Hepatocyte (in vitro differentiated cells): ENCODE measurements around the gene PCDHGA8. TPM values are rescaled to one million over a fixed set of nuclear protein-coding genes. Genes with fewer than 3 reads are reported as not detected.

Experiments
- DNase-seq: peaks from one replicate; pipeline ENCODE4 v3.0.0-alpha.2; 2016; ENCODE audit warnings: low spot score
- H2AFZ ChIP-seq: fragments of 200-600 bp; sonication (generic); 2 replicates; pipeline ENCODE4 v1.6.0; 2016; ENCODE audit warnings: antibody characterized with exemption, mild to moderate bottlenecking
- H3K27ac ChIP-seq: fragments of 200-600 bp; sonication (generic); 2 replicates; pipeline ENCODE4 v1.5.1; 2016; ENCODE audit warnings: mild to moderate bottlenecking
- H3K27me3 ChIP-seq: fragments of 200-600 bp; sonication (generic); 2 replicates; pipeline ENCODE4 v1.6.1; 2016
- H3K36me3 ChIP-seq: fragments of 200-600 bp; sonication (generic); replicated peaks from 2 replicates; pipeline ENCODE4 v1.5.1; 2016; ENCODE audit warnings: low read depth; ENCODE audit not compliant: insufficient read depth
- H3K4me1 ChIP-seq: fragments of 200-600 bp; sonication (generic); 2 replicates; pipeline ENCODE4 v1.5.1; 2016; ENCODE audit warnings: mild to moderate bottlenecking, moderate library complexity; ENCODE audit not compliant: insufficient read depth
- H3K4me2 ChIP-seq: fragments of 200-600 bp; sonication (generic); 2 replicates; pipeline ENCODE4 v1.6.0; 2016
- H3K4me3 ChIP-seq: fragments of 200-600 bp; sonication (generic); 2 replicates; pipeline ENCODE4 v1.5.1; 2016; ENCODE audit warnings: mild to moderate bottlenecking
- H3K79me2 ChIP-seq: fragments of 200-600 bp; sonication (generic); 2 replicates; pipeline ENCODE4 v1.6.0; 2017; ENCODE audit warnings: mild to moderate bottlenecking
- H3K9me2 ChIP-seq: fragments of 200-600 bp; sonication (generic); replicated peaks from 2 replicates; pipeline ENCODE4 v1.6.0; 2017; ENCODE audit warnings: mild to moderate bottlenecking; ENCODE audit not compliant: insufficient read depth
- H3K9me3 ChIP-seq: fragments of 200-600 bp; sonication (generic); 2 replicates; pipeline ENCODE4 v1.5.1; 2016; ENCODE audit warnings: low read depth, mild to moderate bottlenecking
- H4K20me1 ChIP-seq: fragments of 200-600 bp; sonication (generic); 2 replicates; pipeline ENCODE4 v1.6.0; 2016; ENCODE audit warnings: mild to moderate bottlenecking; ENCODE audit not compliant: insufficient read depth, poor library complexity, severe bottlenecking
- EZH2 ChIP-seq: fragments of 200-600 bp; sonication (generic); IDR thresholded peaks from 2 replicates; pipeline ENCODE4 v1.6.1; 2016; ENCODE audit warnings: antibody characterized with exemption, mild to moderate bottlenecking, borderline replicate concordance
- EZH2phosphoT487 ChIP-seq: fragments of 200-600 bp; sonication (generic); IDR thresholded peaks from one replicate; pipeline ENCODE4 v1.6.1; 2018; ENCODE audit warnings: antibody characterized with exemption, mild to moderate bottlenecking, low read depth, moderate library complexity; ENCODE audit not compliant: unreplicated experiment, severe bottlenecking
- WGBS: methylation state at CpG from one replicate; pipeline ENCODE4 v1.1.6; 2016; ENCODE audit warnings: low lambda C conversion rate; ENCODE audit errors: missing lambda C conversion rate; 5-methylcytosine and 5-hydroxymethylcytosine counted together
- polyA plus RNA-seq: library from polyadenylated mRNA; unstranded; fragments of >200 nt; fragmentation: Nextera tagmentation; extraction: Ambion mirVana; gene quantifications from 2 replicates; pipeline ENCODE4 v1.2.1, GENCODE V29; 2016
- total RNA-seq: library from RNA; depleted of rRNA; stranded (reverse); fragments of >200 nt; gene quantifications from 2 replicates; pipeline ENCODE4 v1.2.3, GENCODE V29; 2014
- TF ChIP-seq, protein P1 (sequence below): fragments of 200-600 bp; sonication (generic); IDR thresholded peaks from 2 replicates; pipeline ENCODE4 v1.5.1; 2016; ENCODE audit warnings: antibody characterized with exemption, mild to moderate bottlenecking; ENCODE audit not compliant: poor library complexity

Gene PCDHGA8
- total and polyA plus RNA-seq, 2 experiments from 2014 or later: 0.53 to 1.00 TPM

DNA sequence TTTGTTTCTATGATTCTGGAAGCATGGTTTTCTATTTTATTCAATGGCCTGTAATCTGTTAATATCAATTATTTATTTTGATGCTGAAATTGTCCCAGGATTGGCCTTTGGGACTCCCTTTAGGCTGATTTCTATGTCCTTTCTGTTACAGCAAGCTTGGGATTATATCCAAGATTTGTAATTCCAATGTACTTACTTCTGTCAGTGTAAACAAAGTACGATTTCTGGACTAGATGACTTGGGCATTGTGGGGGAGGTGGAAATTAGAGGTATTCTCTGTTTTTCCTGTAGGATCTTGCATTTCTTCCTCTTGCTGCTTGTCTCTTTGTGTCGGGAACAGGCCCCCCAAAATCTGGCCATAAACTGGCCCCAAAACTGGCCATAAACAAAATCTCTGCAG is 41.6 kb downstream of the PCDHGA8 start:
- 93% methylated on average over 2 of the region's 2 CpGs for WGBS
- no peak for DNase-seq
- Histone ChIP-seq H3K36me3 (peaks cover 5% of the 10 kb centered on the region), H4K20me1 (no peaks in the 10 kb centered on the region), H3K4me2 (no peak overlapping the region), H3K79me2 (peaks cover 12% of the 10 kb centered on the region), H2AFZ (no peak overlapping the region), H3K4me3 (no peak overlapping the region), H3K27ac (no peak overlapping the region), H3K27me3 (no peaks in the 10 kb centered on the region), H3K9me3 (peaks cover 45% of the 10 kb centered on the region), H3K9me2 (no peaks in the 10 kb centered on the region), H3K4me1 (no peaks in the 10 kb centered on the region)
- TF ChIP-seq, protein P1, sequence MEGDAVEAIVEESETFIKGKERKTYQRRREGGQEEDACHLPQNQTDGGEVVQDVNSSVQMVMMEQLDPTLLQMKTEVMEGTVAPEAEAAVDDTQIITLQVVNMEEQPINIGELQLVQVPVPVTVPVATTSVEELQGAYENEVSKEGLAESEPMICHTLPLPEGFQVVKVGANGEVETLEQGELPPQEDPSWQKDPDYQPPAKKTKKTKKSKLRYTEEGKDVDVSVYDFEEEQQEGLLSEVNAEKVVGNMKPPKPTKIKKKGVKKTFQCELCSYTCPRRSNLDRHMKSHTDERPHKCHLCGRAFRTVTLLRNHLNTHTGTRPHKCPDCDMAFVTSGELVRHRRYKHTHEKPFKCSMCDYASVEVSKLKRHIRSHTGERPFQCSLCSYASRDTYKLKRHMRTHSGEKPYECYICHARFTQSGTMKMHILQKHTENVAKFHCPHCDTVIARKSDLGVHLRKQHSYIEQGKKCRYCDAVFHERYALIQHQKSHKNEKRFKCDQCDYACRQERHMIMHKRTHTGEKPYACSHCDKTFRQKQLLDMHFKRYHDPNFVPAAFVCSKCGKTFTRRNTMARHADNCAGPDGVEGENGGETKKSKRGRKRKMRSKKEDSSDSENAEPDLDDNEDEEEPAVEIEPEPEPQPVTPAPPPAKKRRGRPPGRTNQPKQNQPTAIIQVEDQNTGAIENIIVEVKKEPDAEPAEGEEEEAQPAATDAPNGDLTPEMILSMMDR: no peak
- TF ChIP-seq EZH2phosphoT487 (no peak), EZH2 (no peak)

DNA sequence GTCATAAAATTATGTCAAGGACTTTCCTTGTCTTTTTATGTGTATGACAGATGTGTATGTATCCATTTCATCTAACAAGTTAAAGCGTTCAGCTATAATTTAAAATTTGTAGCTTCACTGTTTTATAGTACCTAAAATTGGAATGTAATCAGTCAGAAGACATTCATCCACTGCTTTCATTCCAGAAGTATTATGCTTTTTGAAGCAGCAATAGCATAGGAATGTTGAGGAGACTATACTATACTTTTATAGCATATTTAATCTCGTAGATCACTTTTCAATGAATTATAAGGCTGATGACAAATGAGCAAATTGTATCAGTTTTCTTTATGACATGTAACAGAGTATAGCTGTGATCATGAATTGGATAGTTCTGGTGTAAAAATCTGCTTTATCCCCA is 44.8 kb downstream of the PCDHGA8 start:
- no peak overlapping the region for H3K4me2 ChIP-seq
- H3K9me3 ChIP-seq: peaks cover 14% of the 10 kb centered on the region

DNA sequence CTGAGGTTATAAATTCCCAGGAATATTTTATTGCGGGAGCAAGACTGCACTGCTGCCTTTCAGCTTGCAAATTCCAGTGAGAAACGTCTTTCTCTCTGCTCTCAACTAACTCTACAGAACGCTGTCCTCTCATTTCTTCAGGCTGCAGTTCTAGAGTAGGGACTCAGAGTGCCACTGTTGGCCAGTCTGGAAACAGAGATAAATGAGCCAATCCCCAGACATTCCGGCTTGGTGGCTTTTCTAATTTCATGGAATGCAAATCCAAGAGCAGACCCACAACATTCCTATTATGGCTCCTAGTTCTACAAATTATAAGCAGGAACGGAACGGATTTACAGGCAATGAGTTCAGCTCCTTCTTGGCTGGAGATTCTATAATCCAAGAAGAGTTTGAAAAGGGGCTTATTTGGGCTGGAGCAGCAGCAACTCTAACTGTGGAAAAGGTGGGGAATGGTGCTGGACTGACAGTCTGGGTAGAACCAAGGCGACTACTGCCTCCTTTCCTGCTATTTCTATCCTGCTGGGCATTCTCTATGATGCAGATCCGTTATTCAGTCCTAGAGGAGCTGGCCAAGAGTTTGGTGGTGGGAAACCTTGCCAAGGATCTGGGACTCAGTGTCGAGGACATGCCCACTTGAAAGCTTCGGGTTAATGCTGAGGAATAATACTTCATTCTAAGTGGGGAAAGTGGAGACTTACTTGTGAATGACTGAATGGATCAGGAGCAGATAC is 47.1 kb downstream of the PCDHGA8 start:
- Histone ChIP-seq H3K4me3 (no peak overlapping the region), H3K4me2 (no peak overlapping the region), H3K27ac (no peak overlapping the region), H3K36me3 (no peaks in the 10 kb centered on the region), H4K20me1 (no peaks in the 10 kb centered on the region), H3K4me1 (no peaks in the 10 kb centered on the region), H3K79me2 (peaks cover 3% of the 10 kb centered on the region), H2AFZ (no peak overlapping the region), H3K9me3 (peaks cover 7% of the 10 kb centered on the region), H3K27me3 (no peaks in the 10 kb centered on the region), H3K9me2 (no peaks in the 10 kb centered on the region)
- no peak for DNase-seq
- TF ChIP-seq, protein P1: no peak
- TF ChIP-seq EZH2 (no peak), EZH2phosphoT487 (no peak)
- WGBS: 91% methylated on average over 10 of the region's 10 CpGs

More for the DNA sequence above, 44.8 kb downstream of the PCDHGA8 start:
- H3K4me1 ChIP-seq: no peaks in the 10 kb centered on the region
- no peaks in the 10 kb centered on the region for H4K20me1 ChIP-seq
- DNase-seq: no peak
- TF ChIP-seq, protein P1: no peak
- no peak for TF ChIP-seq EZH2phosphoT487
- no peak for TF ChIP-seq EZH2
- no peaks in the 10 kb centered on the region for H3K27me3 ChIP-seq
- peaks cover 6% of the 10 kb centered on the region for H3K79me2 ChIP-seq
- H2AFZ ChIP-seq: no peak overlapping the region
- no peak overlapping the region for H3K4me3 ChIP-seq
- H3K9me2 ChIP-seq: no peaks in the 10 kb centered on the region
- H3K27ac ChIP-seq: no peak overlapping the region
- H3K36me3 ChIP-seq: no peaks in the 10 kb centered on the region
- WGBS: 98% methylated on average over 2 of the region's 2 CpGs

DNA sequence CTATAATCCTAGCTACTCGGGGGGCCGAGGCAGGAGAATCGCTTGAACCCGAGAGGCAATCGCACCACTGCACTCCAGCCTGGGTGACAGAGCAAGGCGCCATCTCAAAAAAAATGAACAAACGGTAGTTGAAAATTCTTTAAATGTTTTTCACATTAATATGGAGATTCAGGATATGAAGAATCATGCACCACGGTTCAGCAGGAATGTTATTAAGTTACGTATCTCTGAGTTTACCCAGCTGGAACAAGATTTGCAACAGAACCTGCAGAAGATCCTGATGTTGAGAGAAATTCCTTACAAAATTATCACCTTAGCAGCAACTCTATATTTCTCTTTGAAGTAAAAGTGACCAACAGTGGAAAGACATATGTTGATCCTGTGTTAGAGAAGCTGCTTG is 47.9 kb downstream of the PCDHGA8 start:
- no peaks in the 10 kb centered on the region for H3K9me2 ChIP-seq
- 100% methylated on average over 9 of the region's 9 CpGs for WGBS
- H3K4me3 ChIP-seq: no peak overlapping the region
- no peak for TF ChIP-seq EZH2phosphoT487
- TF ChIP-seq EZH2: no peak
- DNase-seq: no peak
- H2AFZ ChIP-seq: no peak overlapping the region
- no peaks in the 10 kb centered on the region for H3K36me3 ChIP-seq
- no peaks in the 10 kb centered on the region for H3K27me3 ChIP-seq
- no peaks in the 10 kb centered on the region for H4K20me1 ChIP-seq
- H3K9me3 ChIP-seq: peaks cover 7% of the 10 kb centered on the region
- no peak overlapping the region for H3K27ac ChIP-seq
- peaks cover 6% of the 10 kb centered on the region for H3K79me2 ChIP-seq
- no peak overlapping the region for H3K4me2 ChIP-seq
- H3K4me1 ChIP-seq: no peaks in the 10 kb centered on the region
